GM13977 (cell line): ENCODE results near the gene F8.

ENCODE experiments used
- DNase-seq: peaks from one replicate; pipeline ENCODE4 v3.0.0; 2012; ENCODE audit warnings: low spot score
- in situ Hi-C: fragments of 300-500 bp; cut with MboI; formaldehyde crosslinking; loops from one replicate; pipeline ENCODE4 v1.12.0; 2022; ENCODE audit warnings: low sequenced_read_pairs, low pct_unique_long_range_greater_than_20kb, mixed read lengths, inconsistent platforms; ENCODE audit not compliant: unreplicated experiment
- TF ChIP-seq, protein P1 (sequence below): IDR thresholded peaks from 2 replicates; pipeline ENCODE4 v1.5.1; 2012; ENCODE audit warnings: mild to moderate bottlenecking, control low read depth; ENCODE audit not compliant: insufficient read depth; ENCODE audit errors: extremely low read depth, missing control alignments

The F8 gene

DNA sequence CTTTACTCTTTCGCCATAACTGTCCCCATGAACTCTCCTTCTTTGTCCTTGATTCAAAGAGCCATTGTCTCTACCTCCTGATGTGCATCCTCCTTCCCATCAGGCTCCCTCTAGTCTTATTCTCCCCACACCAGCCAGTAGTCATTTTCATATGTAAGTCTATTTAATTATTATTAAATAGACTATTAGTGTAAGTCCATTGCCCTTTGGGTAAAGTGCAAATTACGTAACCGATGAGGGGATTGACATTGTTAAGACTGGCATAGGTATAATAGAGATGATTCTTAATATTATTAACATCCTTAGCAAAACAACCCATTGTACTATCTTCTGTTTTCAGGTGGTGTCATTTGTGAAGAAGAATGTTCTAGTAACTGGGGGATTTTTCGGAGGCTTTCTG is 31.7 kb upstream of the F8 start:
- in situ Hi-C loops: no loop called here
- TF ChIP-seq, protein P1, sequence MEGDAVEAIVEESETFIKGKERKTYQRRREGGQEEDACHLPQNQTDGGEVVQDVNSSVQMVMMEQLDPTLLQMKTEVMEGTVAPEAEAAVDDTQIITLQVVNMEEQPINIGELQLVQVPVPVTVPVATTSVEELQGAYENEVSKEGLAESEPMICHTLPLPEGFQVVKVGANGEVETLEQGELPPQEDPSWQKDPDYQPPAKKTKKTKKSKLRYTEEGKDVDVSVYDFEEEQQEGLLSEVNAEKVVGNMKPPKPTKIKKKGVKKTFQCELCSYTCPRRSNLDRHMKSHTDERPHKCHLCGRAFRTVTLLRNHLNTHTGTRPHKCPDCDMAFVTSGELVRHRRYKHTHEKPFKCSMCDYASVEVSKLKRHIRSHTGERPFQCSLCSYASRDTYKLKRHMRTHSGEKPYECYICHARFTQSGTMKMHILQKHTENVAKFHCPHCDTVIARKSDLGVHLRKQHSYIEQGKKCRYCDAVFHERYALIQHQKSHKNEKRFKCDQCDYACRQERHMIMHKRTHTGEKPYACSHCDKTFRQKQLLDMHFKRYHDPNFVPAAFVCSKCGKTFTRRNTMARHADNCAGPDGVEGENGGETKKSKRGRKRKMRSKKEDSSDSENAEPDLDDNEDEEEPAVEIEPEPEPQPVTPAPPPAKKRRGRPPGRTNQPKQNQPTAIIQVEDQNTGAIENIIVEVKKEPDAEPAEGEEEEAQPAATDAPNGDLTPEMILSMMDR: no peak

GRCh38 chrX:155053656-155054055 is 31.1 kb upstream of the F8 start:
- DNase-seq: no peak
- TF ChIP-seq, protein P1: no peak
- in situ Hi-C loops: no loop called here

More for the DNA sequence above, 31.7 kb upstream of the F8 start:
- DNase-seq: no peak

GRCh38 chrX:155052738-155053498 is 30.4 kb upstream of the F8 start:
- no peak for DNase-seq
- TF ChIP-seq, protein P1: no peak
- in situ Hi-C loops: no loop called here

- TF ChIP-seq, protein P1: peak; percentile 63
- in situ Hi-C loops: no loop called here
- DNase-seq: no peak
Measured at GRCh38 chrX:155048977-155049619, 26.6 kb upstream of the F8 start.

- TF ChIP-seq, protein P1: no peak
- in situ Hi-C loops: no loop called here
- DNase-seq: no peak
Measured at GRCh38 chrX:155046811-155047528, 24.4 kb upstream of the F8 start.

DNA sequence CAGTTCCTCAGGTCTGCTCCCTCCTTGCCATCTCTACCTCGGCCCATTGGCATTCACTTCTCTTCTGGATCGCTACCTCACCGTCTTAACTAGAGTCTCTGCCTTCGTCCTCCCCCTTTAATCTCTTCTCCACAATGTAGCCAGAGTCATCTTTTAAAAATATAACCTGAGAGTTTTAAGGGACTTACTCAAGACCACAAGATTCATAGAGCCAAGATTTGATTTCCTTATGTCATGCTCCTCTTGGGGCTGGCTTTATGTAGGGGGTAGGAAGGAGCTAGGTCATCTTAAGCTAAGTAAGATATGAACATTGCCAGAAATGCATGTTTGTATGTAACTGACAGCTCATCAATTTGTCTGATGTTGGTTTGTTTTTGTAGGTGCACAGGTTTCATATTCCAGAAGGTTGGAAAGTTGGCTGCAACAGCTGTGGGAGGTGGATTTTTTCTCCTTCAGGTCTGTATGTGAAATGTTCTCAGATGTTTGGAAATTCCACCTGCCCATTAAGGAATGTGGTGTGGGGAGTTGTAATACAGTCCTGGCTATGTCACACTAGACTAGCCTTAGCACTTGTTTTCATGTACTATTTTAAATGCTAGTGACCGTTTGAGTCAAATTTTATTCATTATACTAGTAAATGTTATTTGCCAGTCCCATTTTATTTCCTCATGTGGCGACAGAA is 23.7 kb upstream of the F8 start:
- TF ChIP-seq, protein P1: no peak
- no peak for DNase-seq
- in situ Hi-C loops: no loop called here
